ENCODE data around the gene CAMK2A. TPM values are rescaled to one million over a fixed set of nuclear protein-coding genes. Genes with fewer than 3 reads are reported as not detected.

The CAMK2A gene
- total and polyA plus RNA-seq, 3 donors from 2014 or later: 0.24 to 0.70 (median 0.25) TPM

DNA sequence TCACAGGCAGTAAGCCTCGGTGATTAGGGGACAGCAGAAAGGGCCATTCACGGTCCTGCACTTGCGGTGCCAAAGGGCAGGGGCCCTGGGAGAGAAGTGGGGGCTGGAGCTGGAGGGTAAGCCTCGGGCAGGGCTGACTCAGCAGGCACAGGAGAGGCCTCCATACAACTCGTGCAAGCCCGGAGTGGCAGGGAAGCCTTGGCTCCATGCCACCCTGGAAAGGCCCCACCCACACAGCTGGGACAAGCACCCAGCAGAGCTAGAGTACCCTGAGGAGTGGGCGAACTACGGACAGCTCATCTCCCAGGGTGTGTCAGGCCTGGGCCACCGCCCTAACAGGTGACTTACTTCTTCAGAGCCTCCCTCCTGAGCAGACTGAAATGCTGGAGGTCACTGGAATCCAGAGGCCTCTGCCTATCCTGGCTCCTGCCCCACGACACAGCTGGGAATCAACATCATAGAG lies 5.6 kb upstream of the CAMK2A start:
- no peaks in the 10 kb centered on the region for H3K27me3 ChIP-seq
- DNase-seq: no peak
- no peaks in the 10 kb centered on the region for H3K4me1 ChIP-seq
- 52 to 54% methylated on average over 4 to 9 of the region's 10 CpGs for WGBS, 2 donors
- intact Hi-C loops (cut with DNase I; ENCODE audit: low total_unique reads): no loop called here
- H3K36me3 ChIP-seq (ENCODE audit: low read depth, missing control alignments): no peaks in the 10 kb centered on the region
- H3K27ac ChIP-seq: no peak overlapping the region
- H3K9me3 ChIP-seq: no peaks in the 10 kb centered on the region
- no peak overlapping the region for H3K4me3 ChIP-seq
- TF ChIP-seq POLR2A (IDR thresholded peaks at IDR 0.05): no peak
- TF ChIP-seq, protein P1, sequence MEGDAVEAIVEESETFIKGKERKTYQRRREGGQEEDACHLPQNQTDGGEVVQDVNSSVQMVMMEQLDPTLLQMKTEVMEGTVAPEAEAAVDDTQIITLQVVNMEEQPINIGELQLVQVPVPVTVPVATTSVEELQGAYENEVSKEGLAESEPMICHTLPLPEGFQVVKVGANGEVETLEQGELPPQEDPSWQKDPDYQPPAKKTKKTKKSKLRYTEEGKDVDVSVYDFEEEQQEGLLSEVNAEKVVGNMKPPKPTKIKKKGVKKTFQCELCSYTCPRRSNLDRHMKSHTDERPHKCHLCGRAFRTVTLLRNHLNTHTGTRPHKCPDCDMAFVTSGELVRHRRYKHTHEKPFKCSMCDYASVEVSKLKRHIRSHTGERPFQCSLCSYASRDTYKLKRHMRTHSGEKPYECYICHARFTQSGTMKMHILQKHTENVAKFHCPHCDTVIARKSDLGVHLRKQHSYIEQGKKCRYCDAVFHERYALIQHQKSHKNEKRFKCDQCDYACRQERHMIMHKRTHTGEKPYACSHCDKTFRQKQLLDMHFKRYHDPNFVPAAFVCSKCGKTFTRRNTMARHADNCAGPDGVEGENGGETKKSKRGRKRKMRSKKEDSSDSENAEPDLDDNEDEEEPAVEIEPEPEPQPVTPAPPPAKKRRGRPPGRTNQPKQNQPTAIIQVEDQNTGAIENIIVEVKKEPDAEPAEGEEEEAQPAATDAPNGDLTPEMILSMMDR (IDR thresholded peaks at IDR 0.05): no peak

DNA sequence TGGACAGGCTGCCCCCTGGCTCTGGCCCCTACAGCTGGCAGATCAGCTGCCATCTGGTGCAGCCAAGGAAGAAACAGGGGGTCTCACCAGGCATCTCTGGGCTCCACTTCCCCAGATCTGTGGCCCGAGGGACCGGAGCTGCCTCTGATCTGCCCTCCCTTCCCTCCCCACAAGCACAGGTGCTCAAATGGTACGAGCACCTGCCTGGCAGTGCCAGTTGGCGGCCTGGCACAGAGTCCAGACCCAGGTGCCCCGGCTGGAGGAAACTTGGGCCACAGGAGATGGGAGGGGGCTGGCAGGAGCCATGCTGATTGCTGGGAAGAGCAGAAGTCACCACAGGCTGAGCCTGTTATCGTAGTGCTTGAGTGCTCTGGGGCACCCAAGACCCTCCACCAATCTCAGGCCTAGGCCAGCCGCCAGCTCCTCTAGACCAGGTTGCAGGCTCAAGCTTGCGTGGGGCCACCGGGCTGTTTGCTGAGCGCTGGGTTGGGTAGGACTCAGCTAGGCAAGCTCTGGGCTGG lies 5.0 kb upstream of the CAMK2A start:
- no peaks in the 10 kb centered on the region for H3K4me1 ChIP-seq
- TF ChIP-seq, protein P1 (IDR thresholded peaks at IDR 0.05): no peak
- no peak for TF ChIP-seq POLR2A (IDR thresholded peaks at IDR 0.05)
- intact Hi-C loops (cut with DNase I; ENCODE audit: low total_unique reads): no loop called here
- DNase-seq: no peak
- H3K36me3 ChIP-seq (ENCODE audit: low read depth, missing control alignments): no peaks in the 10 kb centered on the region
- WGBS, 2 donors: 100% methylated on average over 10 of the region's 10 CpGs; no CpG with 5 or more reads in 1 of the 2 donors
- H3K27me3 ChIP-seq: no peaks in the 10 kb centered on the region
- H3K4me3 ChIP-seq: no peak overlapping the region
- no peaks in the 10 kb centered on the region for H3K9me3 ChIP-seq
- no peak overlapping the region for H3K27ac ChIP-seq

DNA sequence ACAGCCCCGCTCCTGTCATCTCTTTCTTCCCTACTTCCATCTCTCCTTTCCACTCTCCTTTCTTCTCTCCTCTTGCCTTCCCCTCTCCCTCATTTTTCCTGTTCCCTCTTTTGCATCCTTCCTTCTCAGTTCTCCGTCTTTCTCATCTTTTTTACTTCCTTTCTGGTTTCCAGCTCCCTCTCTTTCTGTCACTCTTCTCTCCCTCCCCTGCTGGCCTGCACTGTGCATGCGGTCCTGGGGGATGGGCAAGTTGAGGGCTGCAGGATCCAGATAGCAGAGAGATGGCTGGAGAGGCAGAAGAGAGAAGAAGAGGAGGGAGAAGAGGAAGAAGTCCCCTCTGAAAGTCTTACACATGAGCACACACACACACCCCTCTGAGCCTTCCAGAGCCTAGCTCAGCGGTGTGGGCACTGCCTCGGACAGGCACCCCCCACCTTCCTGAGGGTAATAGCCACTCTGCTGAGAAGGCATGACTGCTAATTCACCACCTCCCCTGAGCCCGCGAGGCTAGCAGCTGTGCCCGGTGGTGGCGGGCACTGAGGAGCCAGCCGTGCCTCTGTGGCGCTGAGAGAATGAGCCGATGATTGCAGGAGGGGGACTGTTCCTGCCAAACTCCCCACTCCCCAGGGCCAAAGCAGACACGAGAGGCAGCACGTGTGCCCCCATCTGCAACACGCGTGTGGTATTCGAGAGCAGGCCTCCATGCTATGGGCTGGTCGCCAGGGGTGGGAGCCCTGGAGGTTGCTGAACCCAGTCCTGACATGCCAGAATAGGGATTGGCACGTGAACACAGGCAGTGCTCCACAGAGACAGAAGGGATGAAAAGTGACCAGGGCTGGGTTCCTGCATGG lies 3.7 kb upstream of the CAMK2A start:
- H3K9me3 ChIP-seq: no peaks in the 10 kb centered on the region
- no peaks in the 10 kb centered on the region for H3K4me1 ChIP-seq
- no peak for DNase-seq
- no peak overlapping the region for H3K27ac ChIP-seq
- H3K36me3 ChIP-seq (ENCODE audit: low read depth, missing control alignments): no peaks in the 10 kb centered on the region
- H3K27me3 ChIP-seq: no peaks in the 10 kb centered on the region
- intact Hi-C loops (cut with DNase I; ENCODE audit: low total_unique reads): no loop called here
- WGBS, 2 donors: 87 to 93% methylated on average over 11 to 19 of the region's 19 CpGs
- TF ChIP-seq, protein P1 (IDR thresholded peaks at IDR 0.05): no peak
- no peak for TF ChIP-seq POLR2A (IDR thresholded peaks at IDR 0.05)
- H3K4me3 ChIP-seq: no peak overlapping the region

DNA sequence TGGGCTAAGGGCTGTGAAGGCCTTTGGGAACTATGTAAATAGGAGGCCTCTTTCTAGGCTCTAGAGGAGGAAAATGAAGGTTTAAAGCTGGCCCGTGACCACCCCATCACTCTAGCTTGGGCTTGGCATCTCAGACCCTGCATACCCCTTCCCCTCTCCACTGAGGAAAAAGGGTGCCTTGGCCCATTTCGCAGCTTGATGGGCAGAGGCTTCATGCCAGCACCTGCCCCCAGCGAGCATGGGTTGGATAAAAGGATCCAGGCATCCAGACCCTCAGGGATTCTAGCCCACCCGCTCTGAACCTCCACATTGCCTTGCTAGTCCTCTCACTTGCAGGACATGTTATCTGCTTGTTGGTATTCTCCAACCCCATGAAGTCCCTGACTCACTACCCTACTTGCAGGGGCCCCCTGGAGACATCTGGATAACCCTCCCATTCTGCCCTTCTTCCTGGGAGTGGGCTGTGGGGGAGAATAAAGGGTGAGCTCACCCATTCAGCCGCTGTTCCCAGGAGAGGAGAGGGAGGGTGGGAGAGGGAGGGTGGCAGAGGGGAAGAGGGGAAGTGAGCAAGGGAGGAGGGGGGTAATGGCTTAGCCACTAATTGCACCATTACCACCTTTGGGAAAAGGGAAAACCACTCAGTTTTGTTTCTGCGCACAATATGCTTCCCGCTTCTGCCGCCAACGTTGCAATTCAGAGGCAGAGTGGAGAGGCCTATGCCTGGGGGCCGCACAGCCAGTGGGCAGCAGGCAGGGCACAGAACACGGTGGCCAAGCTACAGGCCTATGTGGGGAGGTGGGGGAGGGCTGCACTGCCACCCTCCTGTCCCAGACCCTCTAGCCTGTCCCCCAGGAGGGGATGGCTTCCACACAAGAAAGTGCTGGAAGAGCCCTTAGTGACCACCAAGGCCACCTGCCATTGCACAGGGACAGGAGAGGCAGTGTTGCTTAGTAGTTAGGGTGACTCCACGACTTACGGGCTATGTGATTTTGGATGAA lies 2.1 kb upstream of the CAMK2A start:
- TF ChIP-seq, protein P1 (IDR thresholded peaks at IDR 0.05): no peak
- no peak for TF ChIP-seq POLR2A (IDR thresholded peaks at IDR 0.05)
- intact Hi-C loops (cut with DNase I; ENCODE audit: low total_unique reads): no loop called here
- H3K36me3 ChIP-seq (ENCODE audit: low read depth, missing control alignments): no peaks in the 10 kb centered on the region
- H3K9me3 ChIP-seq: no peaks in the 10 kb centered on the region
- H3K27ac ChIP-seq: no peak overlapping the region
- no peaks in the 10 kb centered on the region for H3K27me3 ChIP-seq
- 90 to 94% methylated on average over 12 to 13 of the region's 13 CpGs for WGBS, 2 donors
- H3K4me3 ChIP-seq: no peak overlapping the region
- no peak for DNase-seq
- H3K4me1 ChIP-seq: no peaks in the 10 kb centered on the region

Data from testis (tissue), 3 donors.